AG09309 (cell line): ENCODE results near the gene LEMD2.
A peak's percentile ranks its signal among the peaks of the same experiment; 100 is the strongest.

ENCODE experiments used
- DNase-seq: peaks from one replicate; pipeline ENCODE4 v3.0.0-alpha.2; 2010; ENCODE audit warnings: low read depth
- H3K4me3 ChIP-seq: 2 replicates; pipeline ENCODE4 v1.5.1; 2011; ENCODE audit warnings: mild to moderate bottlenecking, low read depth, low read length, moderate library complexity; ENCODE audit not compliant: control insufficient read depth
- TF ChIP-seq, protein P1 (sequence below): IDR thresholded peaks from 2 replicates; pipeline ENCODE4 v1.5.1; 2011; ENCODE audit warnings: mild to moderate bottlenecking, low read depth, low read length, inconsistent platforms; ENCODE audit not compliant: insufficient read depth, control insufficient read depth; ENCODE audit errors: missing control alignments

The LEMD2 gene

DNA sequence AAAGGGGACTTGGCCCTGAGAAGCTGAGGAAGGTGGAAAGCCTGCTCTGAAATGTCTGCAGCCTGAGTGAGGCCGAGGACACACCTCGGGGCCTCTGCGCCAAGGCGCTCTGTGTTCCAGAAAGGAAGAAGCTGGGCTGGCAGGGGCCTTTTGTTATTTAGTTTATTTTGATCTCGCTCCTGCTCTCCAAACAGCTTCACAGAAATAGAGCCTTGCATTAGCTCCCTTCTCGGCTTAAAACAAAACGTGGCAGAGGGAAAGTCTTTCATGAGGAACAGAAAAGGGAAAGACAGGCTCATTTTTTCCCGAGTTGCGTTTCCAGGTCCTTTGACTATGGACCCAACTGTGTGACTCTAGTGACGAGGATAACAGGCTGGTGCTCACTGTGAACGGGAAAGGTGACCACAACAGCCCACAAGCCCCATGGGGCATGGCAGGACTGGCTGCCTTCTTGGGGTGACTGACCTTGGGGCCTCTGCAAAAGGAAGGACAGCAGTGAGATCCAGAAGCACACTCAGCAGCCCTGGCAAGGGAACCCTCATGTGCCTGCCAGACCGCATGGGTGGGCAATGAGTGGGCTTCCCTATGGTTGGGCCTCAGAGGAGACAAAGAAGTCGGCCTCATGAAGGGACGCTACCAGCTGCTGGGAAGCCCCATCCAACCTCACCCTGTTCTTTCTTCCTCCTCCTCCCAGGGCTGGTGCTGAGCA lies 18.7 kb downstream of the LEMD2 start:
- H3K4me3 ChIP-seq: no peak overlapping the region
- no peak for DNase-seq
- TF ChIP-seq, protein P1, sequence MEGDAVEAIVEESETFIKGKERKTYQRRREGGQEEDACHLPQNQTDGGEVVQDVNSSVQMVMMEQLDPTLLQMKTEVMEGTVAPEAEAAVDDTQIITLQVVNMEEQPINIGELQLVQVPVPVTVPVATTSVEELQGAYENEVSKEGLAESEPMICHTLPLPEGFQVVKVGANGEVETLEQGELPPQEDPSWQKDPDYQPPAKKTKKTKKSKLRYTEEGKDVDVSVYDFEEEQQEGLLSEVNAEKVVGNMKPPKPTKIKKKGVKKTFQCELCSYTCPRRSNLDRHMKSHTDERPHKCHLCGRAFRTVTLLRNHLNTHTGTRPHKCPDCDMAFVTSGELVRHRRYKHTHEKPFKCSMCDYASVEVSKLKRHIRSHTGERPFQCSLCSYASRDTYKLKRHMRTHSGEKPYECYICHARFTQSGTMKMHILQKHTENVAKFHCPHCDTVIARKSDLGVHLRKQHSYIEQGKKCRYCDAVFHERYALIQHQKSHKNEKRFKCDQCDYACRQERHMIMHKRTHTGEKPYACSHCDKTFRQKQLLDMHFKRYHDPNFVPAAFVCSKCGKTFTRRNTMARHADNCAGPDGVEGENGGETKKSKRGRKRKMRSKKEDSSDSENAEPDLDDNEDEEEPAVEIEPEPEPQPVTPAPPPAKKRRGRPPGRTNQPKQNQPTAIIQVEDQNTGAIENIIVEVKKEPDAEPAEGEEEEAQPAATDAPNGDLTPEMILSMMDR: no peak

- no peak overlapping the region for H3K4me3 ChIP-seq
- no peak for DNase-seq
- TF ChIP-seq, protein P1: no peak
Measured at GRCh38 chr6:33769248-33769821, 19.6 kb downstream of the LEMD2 start.

DNA sequence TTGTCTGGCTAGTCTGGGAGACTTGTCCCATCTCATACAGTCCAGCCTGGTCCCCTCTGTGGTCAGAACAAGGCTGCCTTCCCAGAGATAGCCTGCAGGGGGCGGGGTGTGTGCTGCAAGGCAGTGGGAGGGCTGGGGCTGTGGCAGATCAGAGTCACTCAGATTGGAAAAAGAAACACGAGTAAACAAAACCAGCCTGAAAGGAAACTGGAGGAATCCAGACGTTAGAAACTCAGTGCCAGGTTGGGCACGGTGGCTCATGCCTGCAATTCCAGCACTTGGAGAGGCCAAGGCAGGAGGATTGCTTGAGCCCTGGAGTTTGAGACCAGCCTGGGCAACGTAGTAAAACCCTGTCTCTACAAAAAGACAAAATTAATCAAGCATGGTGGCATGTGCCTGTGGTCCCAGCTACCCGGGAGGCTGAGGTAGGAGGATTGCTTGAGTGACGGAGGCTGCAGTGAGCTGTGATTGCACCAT lies 20.2 kb downstream of the LEMD2 start:
- TF ChIP-seq, protein P1: peak; percentile 95
- peak; percentile 60 for DNase-seq
- H3K4me3 ChIP-seq: no peak overlapping the region

DNA sequence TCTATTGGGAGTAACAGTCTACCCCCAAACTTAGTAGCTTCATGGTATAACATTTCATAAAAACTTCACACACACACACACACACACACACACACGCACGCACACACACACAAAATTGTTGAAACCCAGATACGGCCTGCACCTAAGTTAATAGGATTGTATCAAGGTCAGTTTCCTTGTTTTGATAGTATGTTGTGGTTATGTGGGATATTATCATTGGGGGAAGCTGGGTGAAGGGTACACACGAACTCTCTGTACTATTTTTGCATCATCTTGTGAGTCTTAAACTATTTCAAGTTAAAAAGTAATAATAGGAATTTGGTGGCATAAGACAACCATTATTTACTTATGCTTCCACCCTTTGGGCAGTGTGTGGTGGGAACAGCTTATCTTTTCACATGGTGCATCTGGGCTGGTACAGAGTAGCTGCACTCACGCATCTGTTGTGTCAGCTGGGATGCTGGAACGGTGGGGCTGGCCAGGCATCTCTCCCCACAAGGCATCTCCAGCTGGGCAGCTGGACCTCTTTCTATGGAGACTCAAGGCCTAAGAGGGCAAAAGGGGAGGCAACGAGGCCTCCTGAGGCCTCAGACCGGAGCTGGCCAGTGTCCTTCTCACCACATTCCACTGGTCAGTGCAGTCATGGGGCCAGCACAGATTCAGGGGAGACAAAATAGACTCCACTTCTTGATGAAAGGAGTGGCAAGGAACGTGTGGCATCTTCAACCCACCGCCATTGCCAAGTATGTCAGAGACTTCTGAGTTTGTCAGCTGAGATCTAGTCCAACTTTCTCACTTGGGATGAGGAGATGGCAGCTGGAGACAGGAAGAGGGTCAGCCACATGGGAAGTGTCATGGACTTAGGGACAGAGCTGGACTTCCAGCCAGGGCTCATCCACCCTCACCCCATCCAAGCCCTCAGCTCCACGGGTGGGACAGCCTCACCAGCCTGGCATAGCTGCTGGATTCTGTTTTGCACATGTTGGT lies 21.7 kb downstream of the LEMD2 start:
- H3K4me3 ChIP-seq: no peak overlapping the region
- no peak for DNase-seq
- TF ChIP-seq, protein P1: no peak

GRCh38 chr6:33765368-33765767 lies 23.6 kb downstream of the LEMD2 start:
- TF ChIP-seq, protein P1: no peak

GRCh38 chr6:33764036-33764435 lies 24.9 kb downstream of the LEMD2 start:
- TF ChIP-seq, protein P1: no peak
- no peak overlapping the region for H3K4me3 ChIP-seq
- no peak for DNase-seq

More at GRCh38 chr6:33765368-33765767, 23.6 kb downstream of the LEMD2 start:
- no peak overlapping the region for H3K4me3 ChIP-seq
- no peak for DNase-seq
